Ectodermal cell (in vitro differentiated cells): Measurements from ENCODE around the gene GRK5.

Experiments
- H3K27ac ChIP-seq: 2 replicates; pipeline ENCODE4 v1.7.0; 2013; ENCODE audit warnings: mild to moderate bottlenecking, low read depth, low read length; ENCODE audit not compliant: insufficient read depth, poor library complexity, severe bottlenecking
- H3K27me3 ChIP-seq: 2 replicates; pipeline ENCODE4 v1.7.0; 2013; ENCODE audit warnings: mild to moderate bottlenecking, low read length; ENCODE audit not compliant: insufficient read depth, control insufficient read depth, poor library complexity, severe bottlenecking
- H3K36me3 ChIP-seq: one replicate; pipeline ENCODE4 v1.7.0; 2013; ENCODE audit warnings: low read length; ENCODE audit not compliant: control insufficient read depth, insufficient read depth
- H3K4me1 ChIP-seq: one replicate; pipeline ENCODE4 v1.7.0; 2013; ENCODE audit warnings: low read length; ENCODE audit not compliant: control insufficient read depth, insufficient read depth
- H3K4me3 ChIP-seq: 2 replicates; pipeline ENCODE4 v1.7.0; 2013; ENCODE audit warnings: low read depth, low read length, control low read depth; ENCODE audit not compliant: insufficient read depth
- H3K9me3 ChIP-seq: 2 replicates; pipeline ENCODE4 v1.7.0; 2013; ENCODE audit warnings: mild to moderate bottlenecking, low read length, moderate library complexity; ENCODE audit not compliant: control insufficient read depth
- WGBS, 2 experiments: methylation state at CpG; one replicate each; pipeline ENCODE4 v1.1.7; 2013; ENCODE audit warnings: missing lambda C conversion rate in 2 of 2; 5-methylcytosine and 5-hydroxymethylcytosine counted together

Gene GRK5

DNA sequence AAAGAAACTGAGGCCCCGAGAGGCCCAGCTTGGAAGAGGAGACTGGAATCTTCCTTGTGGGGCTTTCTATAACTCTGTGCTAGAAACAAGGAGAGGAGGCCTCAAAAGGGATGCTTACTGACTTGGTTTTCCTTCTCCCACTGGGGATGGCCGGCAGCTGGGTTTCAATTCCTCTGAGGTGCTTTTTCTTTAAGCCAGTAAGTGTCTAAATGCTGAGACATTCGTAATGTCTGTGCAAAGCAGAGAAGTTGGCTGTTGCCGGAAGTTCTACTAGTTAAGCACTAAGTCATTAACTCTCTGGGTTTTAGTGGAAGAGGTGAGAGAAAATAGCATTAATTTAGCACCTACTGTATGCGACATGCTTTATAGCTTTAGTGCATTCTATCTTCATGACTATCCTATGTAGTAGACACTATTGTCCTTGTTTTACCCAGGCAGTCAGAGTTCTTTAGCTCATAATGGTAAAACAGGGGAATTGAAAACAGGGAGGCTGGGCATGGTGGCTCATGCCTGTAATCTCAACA lies 199.9 kb downstream of the GRK5 start:
- no peaks in the 10 kb centered on the region for H3K9me3 ChIP-seq
- H3K27ac ChIP-seq, result no peak overlapping the region
- WGBS, 2 experiments, result 91 to 98% methylated on average over 5 of the region's 5 CpGs
- no peaks in the 10 kb centered on the region for H3K36me3 ChIP-seq
- no peaks in the 10 kb centered on the region for H3K27me3 ChIP-seq
- H3K4me1 ChIP-seq, result peaks cover 17% of the 10 kb centered on the region
- no peak overlapping the region for H3K4me3 ChIP-seq

DNA sequence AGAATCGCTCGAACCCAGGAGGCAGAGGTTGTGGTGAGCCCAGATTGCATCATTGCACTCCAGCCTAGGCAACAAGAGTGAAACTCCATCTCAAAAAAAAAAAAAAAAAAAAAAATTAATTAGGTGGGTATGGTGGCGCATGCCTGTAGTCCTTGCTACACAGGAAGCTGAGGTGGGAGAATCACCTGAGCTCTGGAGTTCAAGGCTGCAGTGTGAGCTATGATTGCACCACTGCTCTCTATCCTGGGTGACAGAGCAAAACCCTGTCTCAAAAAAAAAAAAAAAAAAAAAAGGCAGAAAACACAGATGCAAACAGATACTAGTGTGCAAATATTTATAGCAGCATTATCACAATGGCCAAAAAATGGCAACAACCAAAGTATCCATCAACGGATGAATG lies 200.7 kb downstream of the GRK5 start:
- H3K27me3 ChIP-seq, result no peaks in the 10 kb centered on the region
- peaks cover 24% of the 10 kb centered on the region for H3K4me1 ChIP-seq
- no peaks in the 10 kb centered on the region for H3K9me3 ChIP-seq
- 91 to 93% methylated on average over 4 of the region's 4 CpGs for whole genome bisulfite sequencing, 2 experiments
- no peaks in the 10 kb centered on the region for H3K36me3 ChIP-seq
- H3K27ac ChIP-seq, result no peak overlapping the region
- no peak overlapping the region for H3K4me3 ChIP-seq

DNA sequence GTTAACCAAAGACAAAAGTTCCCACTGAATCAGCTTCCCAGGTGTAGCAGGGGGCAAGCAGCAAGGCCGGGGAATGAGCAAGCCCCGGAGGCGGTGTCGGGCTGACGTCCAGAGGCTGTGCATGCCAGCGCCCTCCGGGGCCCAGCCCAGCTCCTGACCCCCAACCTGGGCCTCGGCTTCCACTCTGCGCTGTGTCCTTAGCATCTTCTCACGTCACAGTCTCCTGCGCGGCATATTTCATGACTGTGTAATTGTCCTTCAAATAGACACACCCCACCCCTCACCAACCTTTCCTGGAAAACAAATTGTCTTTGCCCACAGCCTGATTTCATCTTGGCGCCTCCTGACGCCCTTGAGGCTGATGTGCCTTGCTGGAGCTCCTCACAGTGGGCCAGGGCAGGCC lies 201.6 kb downstream of the GRK5 start:
- 88 to 90% methylated on average over 14 of the region's 14 CpGs for WGBS, 2 experiments
- H3K36me3 ChIP-seq, result no peaks in the 10 kb centered on the region
- no peaks in the 10 kb centered on the region for H3K27me3 ChIP-seq
- H3K27ac ChIP-seq, result no peak overlapping the region
- no peaks in the 10 kb centered on the region for H3K9me3 ChIP-seq
- peaks cover 33% of the 10 kb centered on the region for H3K4me1 ChIP-seq
- no peak overlapping the region for H3K4me3 ChIP-seq

GRCh38 chr10:119409385-119409784 lies 202.0 kb downstream of the GRK5 start:
- WGBS, 2 experiments, result 90 to 93% methylated on average over 5 of the region's 5 CpGs
- Histone ChIP-seq H3K27me3 (no peaks in the 10 kb centered on the region), H3K4me1 (peaks cover 38% of the 10 kb centered on the region), H3K9me3 (no peaks in the 10 kb centered on the region), H3K4me3 (no peak overlapping the region), H3K36me3 (no peaks in the 10 kb centered on the region), H3K27ac (no peak overlapping the region)

- 92 to 93% methylated on average over 18 of the region's 18 CpGs for WGBS, 2 experiments
- Histone ChIP-seq H3K9me3 (no peaks in the 10 kb centered on the region), H3K4me1 (peaks cover 36% of the 10 kb centered on the region), H3K36me3 (no peaks in the 10 kb centered on the region), H3K27me3 (no peaks in the 10 kb centered on the region), H3K4me3 (no peak overlapping the region), H3K27ac (no peak overlapping the region)
Measured at GRCh38 chr10:119409906-119410305, 202.5 kb downstream of the GRK5 start.

GRCh38 chr10:119410361-119411116 lies 203.2 kb downstream of the GRK5 start:
- peaks cover 29% of the 10 kb centered on the region for H3K4me1 ChIP-seq
- H3K36me3 ChIP-seq, result no peaks in the 10 kb centered on the region
- 91% methylated on average over 9 of the region's 9 CpGs for WGBS, 2 experiments
- no peak overlapping the region for H3K4me3 ChIP-seq
- no peaks in the 10 kb centered on the region for H3K27me3 ChIP-seq
- peak overlapping the region; percentile 3 for H3K27ac ChIP-seq
- H3K9me3 ChIP-seq, result no peaks in the 10 kb centered on the region

DNA sequence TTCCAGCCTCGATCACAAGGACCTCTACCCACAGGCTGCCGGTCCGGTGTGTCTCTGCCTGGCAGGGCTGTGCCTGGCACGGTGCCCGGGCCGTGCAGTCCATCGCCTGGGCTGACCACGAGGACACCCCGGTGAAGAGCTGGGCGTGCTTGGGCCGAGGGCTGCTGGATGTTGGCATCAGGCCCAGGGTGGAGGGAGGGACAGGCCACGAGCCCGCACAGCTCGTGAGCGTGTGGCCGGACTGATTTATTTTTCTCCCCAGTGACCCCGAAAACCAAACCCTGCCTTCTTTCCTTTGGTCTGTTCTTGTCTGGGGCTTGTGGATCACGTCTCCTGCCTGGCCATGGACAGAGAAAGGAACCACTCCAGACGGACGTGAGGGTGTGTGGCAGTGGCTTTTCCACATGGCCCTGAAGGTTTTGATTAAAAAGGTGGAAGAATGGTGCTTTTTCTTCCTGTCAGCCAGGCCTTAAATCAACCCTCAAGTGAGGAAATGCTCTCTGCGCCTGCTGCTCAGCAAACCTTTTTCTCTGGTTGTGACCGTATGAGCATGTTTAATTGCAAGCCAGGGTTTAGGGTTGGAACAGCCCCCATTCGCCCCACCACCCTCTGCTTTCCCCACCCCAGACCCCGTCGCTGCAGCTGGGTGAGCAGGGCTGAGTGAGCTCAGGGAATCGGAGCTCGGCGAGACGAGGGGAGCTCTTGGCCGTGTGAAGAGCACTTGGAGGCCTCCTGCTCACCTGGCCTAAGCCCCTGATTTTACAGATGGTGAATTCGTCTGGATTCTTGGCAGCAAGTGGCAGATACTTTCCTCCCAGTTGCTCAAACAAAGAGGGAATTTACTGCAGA lies 205.1 kb downstream of the GRK5 start:
- no peaks in the 10 kb centered on the region for H3K9me3 ChIP-seq
- H3K4me3 ChIP-seq, result no peak overlapping the region
- H3K36me3 ChIP-seq, result no peaks in the 10 kb centered on the region
- no peaks in the 10 kb centered on the region for H3K27me3 ChIP-seq
- 92 to 93% methylated on average over 31 of the region's 31 CpGs for WGBS, 2 experiments
- H3K27ac ChIP-seq, result no peak overlapping the region
- peaks cover 28% of the 10 kb centered on the region for H3K4me1 ChIP-seq

GRCh38 chr10:119413093-119413453 lies 205.7 kb downstream of the GRK5 start:
- 85 to 86% methylated on average over 9 of the region's 9 CpGs for WGBS, 2 experiments
- H3K4me1 ChIP-seq, result peaks cover 28% of the 10 kb centered on the region
- no peak overlapping the region for H3K4me3 ChIP-seq
- H3K9me3 ChIP-seq, result no peaks in the 10 kb centered on the region
- H3K27ac ChIP-seq, result no peak overlapping the region
- no peaks in the 10 kb centered on the region for H3K36me3 ChIP-seq
- no peaks in the 10 kb centered on the region for H3K27me3 ChIP-seq

DNA sequence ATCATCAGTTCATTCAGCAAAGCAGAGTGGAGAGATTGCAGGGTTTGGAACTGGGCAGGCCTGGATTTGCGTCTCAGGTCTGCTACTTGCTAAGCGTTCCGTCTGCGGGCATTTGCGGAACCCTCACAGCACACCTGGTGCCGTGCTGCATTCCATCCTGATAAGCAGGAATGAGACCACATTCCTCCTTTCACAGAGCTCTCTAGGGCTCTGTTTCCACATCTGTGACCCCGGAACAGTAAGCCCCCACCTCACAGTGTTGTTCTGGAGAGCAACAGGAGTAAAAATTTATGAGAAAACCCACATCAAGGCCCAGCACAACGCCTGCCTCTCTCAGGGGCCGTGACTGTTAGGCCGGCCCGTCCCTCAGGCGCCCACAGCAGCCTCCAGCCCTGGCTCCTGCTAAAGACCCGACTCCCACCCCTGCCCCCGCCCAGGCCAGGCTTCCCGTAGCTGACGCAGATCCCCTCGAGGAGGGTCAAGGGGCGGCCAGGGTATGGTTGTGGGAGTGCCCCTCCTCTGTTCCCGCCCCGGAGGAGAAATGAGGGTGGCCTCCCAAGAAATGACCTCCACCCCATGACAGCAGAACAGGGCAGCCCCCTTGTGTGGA lies 206.2 kb downstream of the GRK5 start:
- 84 to 85% methylated on average over 20 of the region's 20 CpGs for WGBS, 2 experiments
- H3K4me3 ChIP-seq, result no peak overlapping the region
- no peaks in the 10 kb centered on the region for H3K27me3 ChIP-seq
- peaks cover 28% of the 10 kb centered on the region for H3K4me1 ChIP-seq
- no peaks in the 10 kb centered on the region for H3K36me3 ChIP-seq
- no peaks in the 10 kb centered on the region for H3K9me3 ChIP-seq
- H3K27ac ChIP-seq, result peak overlapping the region; percentile 36

DNA sequence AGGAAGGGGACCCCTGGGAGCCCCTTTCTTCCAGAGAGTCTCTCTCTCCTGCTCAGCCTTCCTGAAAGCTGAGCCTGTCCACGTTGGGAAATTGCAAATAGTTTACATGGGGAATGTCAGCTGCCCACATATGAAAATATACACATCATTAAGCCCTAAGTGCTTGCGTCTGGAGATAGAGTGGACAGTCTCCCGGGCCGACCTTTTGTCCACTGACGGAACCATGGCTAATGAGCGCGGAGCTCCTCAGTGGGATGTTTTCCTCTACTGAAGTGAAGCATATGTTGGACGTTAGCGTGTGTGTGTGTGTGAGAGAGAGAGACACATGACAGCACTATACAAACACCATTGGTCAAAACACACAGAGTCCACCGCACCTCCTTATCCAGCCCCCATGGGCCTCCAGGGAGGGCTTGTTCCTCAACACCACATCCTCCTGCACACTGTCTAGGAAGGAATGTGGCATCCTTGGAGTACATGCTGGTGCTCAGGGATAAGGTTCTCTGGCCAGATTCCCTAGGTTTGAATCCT lies 206.8 kb downstream of the GRK5 start:
- Histone ChIP-seq H3K27me3 (no peaks in the 10 kb centered on the region), H3K9me3 (no peaks in the 10 kb centered on the region), H3K36me3 (no peaks in the 10 kb centered on the region), H3K4me1 (peaks cover 28% of the 10 kb centered on the region), H3K27ac (peak overlapping the region; percentile 36), H3K4me3 (no peak overlapping the region)
- 88 to 96% methylated on average over 9 to 10 of the region's 10 CpGs for WGBS, 2 experiments
